T1000 (cell line): ENCODE data around the gene NPS.

Experiments used
- DNase-seq: peaks from one replicate; lab custom pipeline; 2025; ENCODE audit warnings: mixed read lengths; lab: John Stamatoyannopoulos, UW

NPS gene

DNA sequence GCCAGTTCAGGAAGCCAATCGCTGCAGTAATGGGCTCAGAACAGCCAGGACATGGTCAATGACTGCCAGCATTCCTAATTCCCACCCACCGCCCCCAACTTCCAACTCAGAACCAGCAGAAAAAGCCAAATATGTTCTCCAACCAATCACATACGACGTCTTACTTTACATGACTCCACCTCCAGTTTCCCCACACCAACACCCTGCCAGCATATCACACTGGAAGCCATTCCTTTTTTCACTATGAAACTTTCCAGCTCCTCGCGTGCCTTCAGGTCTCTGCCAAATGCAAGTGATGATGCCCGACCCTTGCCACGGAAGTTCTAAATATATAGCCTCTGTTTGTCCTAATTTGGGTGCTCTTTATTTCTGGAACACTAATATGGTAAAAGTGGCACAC is 12.5 kb downstream of the NPS start:
- DNase-seq, result no peak

DNA sequence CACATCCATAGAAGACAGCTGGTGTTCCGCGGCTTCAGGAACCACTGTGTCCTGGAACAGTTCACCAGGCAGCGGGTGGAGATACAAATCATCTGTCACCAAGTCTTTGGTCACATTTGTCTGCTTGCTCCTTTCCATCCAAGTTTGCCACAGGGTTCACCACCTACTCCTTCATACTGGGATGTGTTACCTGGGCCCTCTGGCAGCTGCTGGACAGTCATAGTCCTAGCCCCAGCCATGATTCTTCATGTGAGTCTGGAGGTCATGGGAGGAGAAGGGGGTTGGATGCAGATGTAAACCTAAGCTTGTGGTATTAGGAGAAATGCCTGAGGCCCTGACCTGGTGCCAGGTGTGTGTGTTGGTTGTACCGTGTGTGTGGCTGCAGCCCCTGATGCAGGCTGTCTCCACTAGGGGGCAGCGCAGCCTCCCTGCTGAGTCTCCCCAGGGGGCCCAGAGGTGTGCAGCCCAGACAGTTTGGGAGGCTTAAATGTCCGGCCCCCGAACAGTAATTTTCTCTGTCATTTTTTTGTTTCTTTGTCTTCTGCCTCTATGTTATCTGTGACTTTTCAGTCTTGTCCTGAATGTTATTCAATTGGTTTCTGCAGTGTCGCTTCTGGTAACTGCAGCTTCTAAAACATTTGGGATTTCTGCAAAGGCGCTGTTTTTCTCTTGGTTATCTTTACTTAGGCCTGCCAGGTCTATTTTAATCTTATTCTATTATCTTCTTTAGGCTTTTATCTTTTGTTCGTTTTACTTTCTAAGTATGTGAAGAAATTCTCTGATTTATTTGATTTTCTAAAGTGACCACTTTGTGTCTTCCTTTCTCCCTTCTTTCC is 14.8 kb downstream of the NPS start:
- no peak for DNase-seq

DNA sequence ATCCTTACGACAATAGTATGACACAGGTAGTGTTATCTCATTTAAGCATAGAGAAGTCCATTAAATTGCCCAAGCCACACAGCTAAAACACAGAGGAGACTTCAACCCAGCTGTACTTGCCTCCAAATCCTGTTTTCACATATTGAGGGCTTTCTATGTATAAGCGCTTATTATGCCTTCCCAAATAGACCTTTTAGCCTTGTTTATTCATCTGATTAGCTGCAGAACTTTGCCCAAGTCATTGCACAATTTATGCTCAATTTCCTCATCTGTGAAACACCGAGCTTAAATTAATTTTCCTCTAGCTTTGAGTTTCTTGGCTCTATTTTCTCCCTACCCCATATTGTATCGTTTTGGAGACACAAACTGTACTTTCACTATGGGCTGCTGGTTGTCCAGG is 15.5 kb downstream of the NPS start:
- DNase-seq, result no peak

DNA sequence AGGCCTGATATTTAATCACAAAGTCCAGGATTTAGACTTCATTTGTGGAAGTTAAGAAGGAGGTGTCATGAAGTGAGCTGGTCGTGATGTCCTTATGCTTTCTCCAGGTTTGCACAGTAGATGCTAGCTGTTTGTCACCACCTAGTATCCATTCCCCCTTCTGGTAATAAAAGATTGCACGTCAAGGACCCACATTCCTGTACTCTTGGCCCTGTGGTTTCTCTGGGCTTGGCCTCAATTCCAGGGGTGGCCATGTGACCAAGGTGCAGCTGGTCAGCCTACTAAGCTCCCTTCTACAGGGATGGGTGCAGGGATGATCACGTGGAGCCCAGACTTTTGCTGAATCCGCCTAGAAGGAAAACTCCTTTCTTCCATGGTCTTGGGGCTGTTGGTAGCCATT is 16.5 kb downstream of the NPS start:
- DNase-seq, result no peak

DNA sequence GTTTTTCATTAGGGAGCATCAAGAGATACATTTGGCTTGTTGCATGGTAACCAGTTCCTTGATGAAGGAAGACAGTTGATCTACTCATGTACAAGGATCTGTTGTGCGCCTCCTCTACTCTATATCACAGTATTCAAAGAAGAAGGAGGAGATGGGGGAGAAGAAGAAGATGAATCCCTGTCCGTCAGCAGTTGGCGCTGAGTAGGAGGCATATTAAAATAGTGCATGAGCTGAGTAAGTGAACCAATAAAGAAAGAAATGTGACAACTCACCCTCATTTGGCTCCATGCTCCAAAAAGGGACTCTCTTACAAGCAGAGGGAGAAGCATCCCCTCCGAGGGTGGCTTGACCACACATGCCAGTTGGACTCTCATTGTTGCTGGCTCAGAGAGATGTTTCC is 20.1 kb downstream of the NPS start:
- DNase-seq, result no peak

DNA sequence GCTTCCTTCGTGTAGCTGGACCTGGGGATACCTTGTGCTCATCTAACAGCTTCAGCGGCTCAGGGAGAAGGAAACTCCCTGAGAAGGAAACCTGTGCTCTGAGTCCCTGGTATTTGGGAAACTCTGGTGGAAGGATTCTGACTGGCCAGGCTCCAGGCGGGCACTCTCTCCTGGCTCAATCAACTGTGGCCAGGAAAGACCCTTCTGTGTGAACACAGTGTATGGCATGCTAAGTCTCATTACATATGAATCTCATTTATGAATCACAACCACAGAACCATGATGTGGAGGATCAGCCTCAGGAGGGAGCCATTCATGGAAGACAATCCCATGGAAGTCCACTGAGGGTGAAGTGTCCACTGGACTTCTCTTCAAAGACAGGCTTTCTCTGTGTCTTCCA is 20.9 kb downstream of the NPS start:
- DNase-seq, result no peak

DNA sequence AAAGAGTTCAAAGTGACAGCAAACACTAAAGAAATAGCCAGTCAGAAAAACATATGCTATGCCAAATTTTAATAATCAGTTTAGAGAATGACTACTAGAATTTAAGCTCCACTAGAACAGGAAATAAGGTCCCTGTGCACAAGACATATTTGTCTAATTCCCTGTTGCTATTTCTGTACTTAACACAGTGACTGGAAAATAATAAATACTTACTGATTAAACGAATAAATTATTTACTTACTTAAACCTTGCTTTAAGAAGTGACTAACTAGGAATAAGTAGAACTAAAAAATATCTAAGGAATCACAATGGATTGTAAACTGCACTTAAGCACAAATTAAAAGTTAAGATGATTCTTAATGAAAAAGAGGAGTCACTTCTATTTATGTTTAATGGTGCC is 22.3 kb downstream of the NPS start:
- DNase-seq, result no peak

DNA sequence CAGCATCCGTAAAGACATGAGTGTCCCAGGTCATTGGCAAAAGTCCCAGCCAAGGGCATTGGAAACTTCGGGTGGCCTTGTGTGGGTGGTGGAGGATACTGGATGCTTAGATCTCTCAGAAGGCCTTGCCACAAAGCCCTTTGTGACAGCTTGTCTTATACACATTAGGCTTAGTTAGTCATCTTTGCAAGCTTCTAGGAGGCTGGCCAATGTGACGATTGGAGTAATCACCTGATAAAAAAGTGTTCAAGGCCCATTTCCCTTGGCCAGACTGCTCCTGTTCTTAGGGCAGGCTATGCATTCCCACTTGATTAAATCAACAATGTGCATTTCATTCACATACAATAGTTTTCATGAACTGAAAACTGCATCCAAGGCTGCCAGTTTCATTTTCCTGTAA is 26.9 kb downstream of the NPS start:
- DNase-seq, result no peak

DNA sequence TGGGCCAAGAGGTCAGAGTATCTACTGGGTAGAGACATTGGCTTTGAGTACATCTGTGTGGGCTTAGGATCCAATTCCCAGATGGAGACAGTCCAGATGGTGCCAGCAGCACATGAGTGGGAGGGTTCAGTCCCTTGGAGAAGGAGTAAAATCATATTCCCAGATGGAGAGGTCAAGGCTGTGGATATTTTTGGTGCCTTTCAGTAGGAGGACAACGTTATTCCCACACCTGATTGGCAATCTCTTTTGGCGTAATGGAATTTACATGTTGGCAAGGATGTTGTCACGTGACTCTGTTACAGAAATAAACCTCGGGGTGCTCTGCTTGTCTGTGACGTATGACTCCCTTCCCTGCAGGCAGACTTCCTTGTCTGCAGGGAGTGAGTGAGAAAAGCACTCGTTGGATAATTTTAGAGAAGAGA is 27.6 kb downstream of the NPS start:
- DNase-seq, result no peak

DNA sequence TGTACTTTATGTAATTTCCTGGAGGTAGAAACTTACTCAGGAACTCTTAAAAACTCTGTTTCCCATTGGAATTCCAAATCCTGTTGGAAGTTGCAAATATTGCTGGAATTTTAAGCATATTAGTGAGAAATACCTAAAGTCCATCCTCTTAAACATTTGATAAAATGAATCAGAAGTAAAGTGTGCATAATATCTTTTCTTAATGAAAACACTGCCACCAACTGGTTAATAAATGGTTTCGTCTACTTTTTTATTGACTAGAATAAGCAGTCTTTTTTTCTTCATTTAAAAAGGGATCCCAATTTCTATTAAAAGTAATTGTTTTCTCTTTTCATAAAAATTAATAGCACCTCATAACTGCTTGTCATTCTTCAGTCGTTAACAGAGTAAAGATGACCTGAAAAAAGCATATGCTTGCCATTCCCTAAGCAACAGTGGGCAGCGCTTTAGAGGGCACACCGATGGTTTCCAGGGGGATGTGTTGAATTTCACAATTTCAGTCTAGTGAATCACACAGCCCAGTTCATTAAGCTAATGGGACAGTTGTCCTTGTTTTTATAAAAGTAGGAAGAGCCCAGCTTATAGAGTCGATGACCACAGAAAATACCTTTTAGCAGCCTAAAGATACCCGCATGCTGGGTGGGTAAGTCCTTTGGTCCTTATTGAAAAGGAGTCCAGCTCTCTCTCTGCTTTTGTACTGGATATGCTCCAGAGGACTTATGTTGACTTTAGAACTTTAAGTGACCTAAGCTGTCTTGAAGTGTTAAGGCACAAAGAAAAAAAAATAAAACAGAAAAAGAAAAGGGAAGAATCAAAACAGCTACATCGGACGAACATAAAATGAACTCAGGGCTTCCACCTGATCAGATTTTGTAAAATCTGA is 28.5 kb downstream of the NPS start:
- no peak for DNase-seq

DNA sequence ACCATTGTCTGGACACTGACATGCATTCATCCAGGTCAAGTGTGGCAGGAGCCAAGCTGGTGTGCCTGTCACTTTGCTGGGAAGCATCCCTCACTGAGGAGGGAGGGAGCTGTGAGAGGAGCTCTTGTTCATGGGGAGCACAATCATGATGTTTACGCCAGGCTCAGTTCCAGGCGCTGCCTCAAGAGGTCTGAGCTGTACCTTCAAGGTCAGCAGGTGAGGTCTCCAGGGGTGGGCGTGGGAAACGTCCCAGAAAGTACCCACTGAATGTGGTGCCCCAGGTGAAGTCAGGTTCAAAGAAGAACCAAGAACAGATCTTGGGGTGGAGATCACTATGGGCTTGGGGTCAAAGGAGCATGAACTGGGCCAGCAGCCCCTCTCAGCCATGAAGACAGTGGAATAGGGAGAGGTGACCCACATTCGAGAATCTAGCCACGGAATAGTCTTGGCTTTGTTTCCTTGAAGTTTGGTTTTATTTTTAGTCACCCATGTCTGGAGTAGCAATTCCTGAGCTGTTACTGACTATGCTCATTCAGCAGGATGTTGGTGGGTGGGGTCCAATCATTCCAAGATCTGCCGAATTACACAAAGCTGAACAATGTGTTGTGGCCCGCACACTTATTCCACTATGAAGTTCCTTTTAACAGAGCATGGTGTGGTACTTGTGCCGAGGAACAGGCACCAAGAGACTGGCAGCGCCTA is 29.3 kb downstream of the NPS start:
- DNase-seq, result no peak

DNA sequence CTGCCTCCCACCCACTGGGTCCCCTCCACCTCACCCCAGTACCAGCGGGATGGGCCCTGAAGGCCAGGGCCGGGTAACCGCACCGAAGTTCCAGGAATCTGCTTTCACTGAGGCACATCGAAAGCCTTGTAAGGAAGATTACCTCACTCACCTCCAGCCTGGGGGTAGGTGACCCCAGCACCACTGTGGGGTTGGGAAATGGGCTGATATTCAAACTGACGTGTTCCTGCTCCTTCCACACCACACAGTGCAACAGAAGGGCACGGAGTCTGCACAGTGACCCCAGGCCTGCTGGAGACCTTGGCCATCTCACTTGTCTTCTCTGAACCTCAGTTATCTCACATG is 29.8 kb downstream of the NPS start:
- DNase-seq, result no peak

DNA sequence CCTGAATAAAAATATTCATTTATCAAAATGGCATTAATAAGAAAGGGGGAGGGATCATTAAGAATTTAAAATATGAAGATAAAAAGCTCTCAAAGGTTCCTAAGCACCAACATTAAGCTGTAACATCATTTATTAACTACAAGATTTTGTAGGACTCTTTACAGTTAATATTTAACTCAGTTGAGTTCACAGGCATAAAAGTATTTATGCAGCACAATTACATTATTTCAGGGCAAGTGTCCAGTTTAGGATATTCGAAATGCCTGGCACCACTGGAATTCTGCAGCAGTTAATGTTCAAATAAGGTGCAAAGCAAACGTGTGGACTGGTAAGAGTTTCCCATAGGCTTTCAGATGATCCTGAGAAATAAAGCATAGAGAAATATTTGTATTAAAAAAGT is 30.5 kb downstream of the NPS start:
- DNase-seq, result no peak

DNA sequence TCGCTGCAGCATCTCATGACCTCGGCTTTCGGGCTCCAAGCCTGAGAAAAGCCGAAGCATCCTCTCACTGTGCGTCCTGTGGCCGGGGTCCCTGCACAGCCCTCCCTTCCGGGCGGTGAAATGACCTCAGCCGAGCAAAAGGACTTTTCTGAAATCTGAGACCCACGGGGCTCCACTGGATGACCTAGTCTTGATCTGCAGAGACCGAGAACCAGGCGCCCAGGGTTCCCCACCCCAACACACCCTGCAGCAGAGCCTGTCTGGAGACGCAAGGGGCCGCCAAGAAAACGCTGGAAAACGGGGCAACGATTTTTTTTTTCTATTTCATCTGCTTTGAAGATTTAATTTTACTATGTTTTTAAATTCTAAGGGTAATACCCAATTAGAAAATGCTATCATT is 31.7 kb downstream of the NPS start:
- no peak for DNase-seq

DNA sequence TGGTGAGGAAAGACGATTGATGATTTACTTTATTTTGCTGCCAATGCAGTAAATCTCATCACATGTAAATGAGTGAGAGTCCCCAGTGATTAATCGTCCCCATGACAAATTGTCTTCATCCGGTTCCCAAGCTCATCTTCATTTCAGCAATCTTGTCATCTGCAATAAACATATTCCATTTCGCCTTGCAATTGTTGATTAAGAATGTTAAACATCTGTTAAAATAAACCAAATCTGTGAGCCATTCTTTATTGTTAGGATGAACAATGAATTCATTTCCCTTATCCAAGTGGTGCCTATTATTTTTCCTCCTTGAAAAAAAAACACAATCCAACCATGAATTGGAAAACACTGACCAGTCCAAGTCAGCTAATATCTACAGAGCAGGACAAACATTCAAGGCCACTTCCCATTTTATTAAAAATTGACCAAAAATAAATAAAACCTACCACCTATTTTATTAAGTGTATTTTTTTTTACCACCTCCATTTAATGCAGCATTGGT is 36.5 kb downstream of the NPS start:
- no peak for DNase-seq

DNA sequence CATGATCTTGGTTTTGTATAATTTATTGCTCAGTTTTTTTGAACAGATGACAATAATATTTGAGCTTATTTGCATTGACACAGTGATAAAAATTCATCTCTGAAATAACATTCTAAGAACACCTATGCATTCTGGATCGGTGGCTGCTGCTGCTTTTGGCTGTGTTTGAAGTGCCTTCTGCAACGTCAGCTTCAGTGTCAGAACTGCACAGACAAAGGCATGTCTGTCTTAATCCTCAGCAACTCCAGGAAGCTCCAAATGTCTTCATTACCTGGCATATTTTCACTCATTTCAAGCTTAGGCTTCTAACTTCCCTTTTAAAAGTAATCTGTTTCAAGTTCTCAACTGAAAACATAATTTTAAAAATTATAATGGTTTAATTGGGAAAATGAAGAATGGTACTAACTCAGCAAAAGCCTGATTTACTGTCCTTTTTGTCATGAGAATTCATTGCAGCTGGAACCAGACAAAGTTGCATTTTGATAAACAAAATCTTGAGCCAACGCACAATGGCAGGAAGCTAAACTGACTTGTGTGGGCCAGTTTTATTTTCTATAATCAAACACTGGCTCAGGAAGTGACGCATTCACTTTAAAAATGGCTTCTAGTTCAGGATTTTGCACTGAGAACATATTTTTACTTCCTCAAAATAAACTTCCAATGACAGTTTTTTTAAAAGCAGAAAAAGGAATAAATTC is 38.7 kb downstream of the NPS start:
- no peak for DNase-seq

DNA sequence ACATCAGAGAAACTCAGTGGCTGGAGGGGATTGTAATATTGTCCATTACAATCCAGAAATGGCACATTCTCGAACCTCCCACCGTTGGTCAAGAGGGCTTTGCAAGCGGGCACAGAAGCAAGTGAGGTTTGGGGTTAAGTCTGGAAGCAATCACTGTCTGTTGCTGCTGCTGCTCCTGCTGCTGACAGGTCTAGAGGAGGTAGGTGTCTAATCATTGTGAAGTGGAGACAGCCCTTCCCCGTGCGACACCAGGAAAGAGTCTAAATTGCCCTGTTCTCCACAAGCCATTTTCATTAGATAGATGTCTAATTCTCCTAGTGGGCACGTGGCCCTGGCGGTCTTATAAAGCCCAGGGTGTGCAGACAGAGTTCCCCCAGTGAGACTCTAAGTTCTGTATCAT is 43.5 kb downstream of the NPS start:
- DNase-seq, result no peak

DNA sequence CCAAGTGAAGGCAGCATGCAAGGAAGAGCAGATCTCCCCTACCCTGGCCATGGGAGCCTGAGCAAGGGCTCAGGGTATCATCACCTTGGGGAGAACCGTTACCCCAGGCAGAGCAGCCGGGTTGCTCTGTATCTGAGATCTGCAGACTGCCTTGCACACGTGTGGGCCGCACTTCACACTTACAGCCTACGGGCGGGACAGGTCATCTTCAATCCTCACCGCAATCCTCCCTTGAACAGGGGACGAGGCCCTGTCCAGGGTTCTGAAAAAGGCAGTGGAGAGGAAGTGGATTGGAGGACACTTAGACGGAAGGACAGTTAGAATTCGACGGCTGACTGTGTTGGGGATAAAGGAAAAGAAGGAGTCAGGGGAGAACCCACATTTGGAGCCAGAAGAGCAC is 51.4 kb downstream of the NPS start:
- DNase-seq, result no peak
